Activated CD8-positive, alpha-beta T cell treated with anti-CD3 and anti-CD28 coated beads for 36 hours (primary cell): ENCODE measurements around the gene RASL10B. TPM values are rescaled to one million over a fixed set of nuclear protein-coding genes. Genes with fewer than 3 reads are reported as not detected.

Experiments used
- ATAC-seq: fragments of 200-7000 bp; cut with Tn5 transposase; one replicate; pipeline ENCODE4 v1.10.0; 2021; ENCODE audit warnings: mild to moderate bottlenecking, moderate library complexity
- CTCF ChIA-PET: fragments of 350-600 bp; sonication (Branson Sonifier 250); formaldehyde crosslinking; loops from one replicate; lab custom pipeline; 2021; ENCODE audit warnings: antibody characterized with exemption; lab: Charles Lee
- POLR2A ChIA-PET: fragments of 350-600 bp; sonication (Branson Sonifier 250); formaldehyde crosslinking; loops from one replicate; lab custom pipeline; 2021; ENCODE audit warnings: antibody characterized with exemption; lab: Charles Lee
- DNase-seq: peaks from one replicate; pipeline ENCODE4 v3.0.0-alpha.2; 2020
- H3K27ac Mint-ChIP-seq: one replicate; pipeline ENCODE4 v1.8.0; 2021; ENCODE audit warnings: mild to moderate bottlenecking, mixed read lengths
- H3K27me3 Mint-ChIP-seq: one replicate; pipeline ENCODE4 v1.8.0; 2021; ENCODE audit warnings: mixed read lengths
- H3K36me3 Mint-ChIP-seq: one replicate; pipeline ENCODE4 v1.8.0; 2021; ENCODE audit warnings: low read depth, mixed read lengths
- H3K4me1 Mint-ChIP-seq: one replicate; pipeline ENCODE4 v1.8.0; 2021; ENCODE audit warnings: low read depth, mixed read lengths
- H3K4me3 Mint-ChIP-seq: one replicate; pipeline ENCODE4 v1.8.0; 2021; ENCODE audit warnings: mild to moderate bottlenecking, moderate library complexity, mixed read lengths
- H3K9me3 Mint-ChIP-seq: one replicate; pipeline ENCODE4 v1.8.0; 2021; ENCODE audit warnings: mixed read lengths
- CTCF ChIP-seq: fragments of 200-600 bp; IDR thresholded peaks from one replicate; pipeline ENCODE4 v1.8.0; 2022; ENCODE audit warnings: antibody characterized with exemption, mild to moderate bottlenecking
- intact Hi-C: fragments of 100-400 bp; cut with micrococcal nuclease; formaldehyde crosslinking; loops from one replicate; pipeline ENCODE4 v1.10.0; 2022
- total RNA-seq, 2 experiments: library from RNA; stranded (reverse); gene quantifications; one replicate each; pipeline ENCODE4 v1.2.3, GENCODE V29; 2021

RASL10B gene
- total RNA-seq, 2 experiments from 2014 or later, result 1.9 to 2.3 TPM

DNA sequence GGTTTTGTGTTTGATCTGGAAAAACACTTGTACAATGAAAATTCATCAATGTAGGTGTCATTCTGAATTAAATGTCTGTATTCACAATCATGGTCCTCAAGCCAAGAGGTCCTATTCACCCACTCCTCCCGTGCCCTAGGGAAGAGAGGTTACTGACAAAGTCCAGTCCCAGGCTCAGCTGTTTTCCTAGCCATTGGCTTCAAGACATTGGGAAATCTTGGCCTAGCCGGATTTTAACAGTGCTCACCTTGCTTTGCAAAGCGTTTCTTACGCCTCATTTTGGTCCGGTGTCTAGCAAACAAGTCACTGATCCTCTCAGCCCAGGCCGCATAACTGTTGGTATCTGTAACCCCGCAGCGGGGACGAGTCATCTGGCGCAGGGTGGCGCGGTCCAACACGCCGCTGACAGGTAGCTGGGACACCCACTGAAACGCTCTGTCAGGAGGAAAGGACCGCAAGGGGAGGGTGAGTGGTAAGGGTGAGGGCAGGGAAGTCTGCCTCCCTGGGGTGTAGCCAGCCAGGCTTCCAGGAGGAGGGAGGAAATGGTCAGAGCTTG, 47.3 kb downstream of the RASL10B start:
- ChIA-PET CTCF (interaction anchor here (1.0 to 2.9 kb wide), 4 partner anchors 11 to 25 kb away, joined by 3 to 16 read pairs (median 8); no protein-coding TSS in a partner anchor), POLR2A (interaction anchor here (1.8 kb wide), 1 partner anchor 15 kb away, joined by 5 read pairs; no protein-coding TSS in a partner anchor)
- H3K36me3 Mint-ChIP-seq, result no peaks in the 10 kb centered on the region
- no peak for DNase-seq
- H3K4me1 Mint-ChIP-seq, result no peaks in the 10 kb centered on the region
- H3K4me3 Mint-ChIP-seq, result no peak overlapping the region
- H3K27me3 Mint-ChIP-seq, result peaks cover 6% of the 10 kb centered on the region
- intact Hi-C loops, result no loop called here
- TF ChIP-seq CTCF, result no peak
- no peaks in the 10 kb centered on the region for H3K9me3 Mint-ChIP-seq
- no peak for ATAC-seq
- no peak overlapping the region for H3K27ac Mint-ChIP-seq

DNA sequence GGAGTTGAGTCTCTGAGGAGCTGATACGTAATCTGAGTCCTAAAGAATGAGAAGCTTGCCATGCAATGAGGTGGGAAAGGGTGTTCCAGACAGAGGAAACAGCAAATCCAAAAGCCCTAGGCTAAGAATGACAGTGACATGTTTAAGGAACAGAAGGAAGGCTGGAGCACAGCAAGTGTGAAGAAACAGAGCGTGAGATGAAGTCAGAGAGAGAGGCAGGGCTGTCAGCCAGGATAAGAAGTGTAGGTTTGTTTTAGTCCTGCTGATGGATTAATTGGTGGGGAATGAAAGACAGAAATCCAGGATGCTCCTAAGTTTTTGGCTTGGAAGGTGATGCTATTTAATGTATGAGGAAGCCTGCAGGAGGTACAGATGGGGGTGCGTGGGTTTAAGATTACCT, 49.5 kb downstream of the RASL10B start:
- no peak for DNase-seq
- H3K4me3 Mint-ChIP-seq, result no peak overlapping the region
- H3K27me3 Mint-ChIP-seq, result peaks cover 3% of the 10 kb centered on the region
- no peaks in the 10 kb centered on the region for H3K9me3 Mint-ChIP-seq
- intact Hi-C loops, result no loop called here
- no peak for TF ChIP-seq CTCF
- ATAC-seq, result no peak
- no peak overlapping the region for H3K27ac Mint-ChIP-seq
- CTCF ChIA-PET, result interaction anchor here (1.0 to 4.1 kb wide), 4 partner anchors 11 to 33 kb away, joined by 3 to 24 read pairs (median 10); no protein-coding TSS in a partner anchor
- no peaks in the 10 kb centered on the region for H3K4me1 Mint-ChIP-seq
- H3K36me3 Mint-ChIP-seq, result no peaks in the 10 kb centered on the region
- POLR2A ChIA-PET, result interaction anchor here (1.2 to 1.4 kb wide), 2 partner anchors 8 to 28 kb away, joined by 4 to 5 read pairs; partner anchors contain the start of gene TAF15

DNA sequence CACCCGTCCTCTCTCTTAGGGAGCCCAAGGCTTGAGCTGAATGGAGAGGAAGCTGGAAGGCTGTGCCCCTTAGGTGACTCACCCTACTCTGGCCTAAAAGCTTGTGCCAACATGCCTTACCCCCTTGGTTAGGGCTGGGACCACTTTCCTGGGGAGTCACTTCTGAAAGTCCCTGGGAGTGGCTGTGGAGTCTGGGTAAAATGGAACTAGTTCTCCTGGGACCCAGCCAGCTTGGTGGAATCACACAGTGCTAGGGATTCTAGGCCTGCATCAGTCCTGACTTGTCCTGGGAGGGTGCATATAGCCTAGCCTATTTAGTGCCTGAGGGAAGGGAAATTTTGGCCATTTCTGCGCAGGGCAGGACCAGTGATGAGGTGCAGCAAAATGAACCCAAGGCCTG, 53.5 kb downstream of the RASL10B start:
- no peak overlapping the region for H3K4me3 Mint-ChIP-seq
- no peak overlapping the region for H3K27ac Mint-ChIP-seq
- peaks cover 1% of the 10 kb centered on the region for H3K27me3 Mint-ChIP-seq
- ChIA-PET POLR2A (interaction anchor here (0.6 to 1.3 kb wide), 3 partner anchors 23 to 32 kb away, joined by 3 to 4 read pairs (median 3); no protein-coding TSS in a partner anchor), CTCF (interaction anchor here (1.8 to 3.0 kb wide), 5 partner anchors 11 to 65 kb away, joined by 4 to 34 read pairs (median 6); partner anchors contain the start of genes MMP28 and TAF15)
- peaks cover 9% of the 10 kb centered on the region for H3K4me1 Mint-ChIP-seq
- TF ChIP-seq CTCF, result no peak
- H3K36me3 Mint-ChIP-seq, result no peaks in the 10 kb centered on the region
- no peaks in the 10 kb centered on the region for H3K9me3 Mint-ChIP-seq
- intact Hi-C loops, result no loop called here
- no peak for ATAC-seq
- no peak for DNase-seq

GRCh38 chr17:35786941-35787432, 55.5 kb downstream of the RASL10B start:
- no peak overlapping the region for H3K27ac Mint-ChIP-seq
- ChIA-PET POLR2A (interaction anchor here (1.5 kb wide), 1 partner anchor 10 kb away, joined by 4 read pairs; no protein-coding TSS in a partner anchor), CTCF (interaction anchor here (2.3 to 3.1 kb wide), 3 partner anchors 18 to 23 kb away, joined by 7 to 34 read pairs (median 11); partner anchors contain the start of gene TAF15)
- no peak for ATAC-seq
- no peak for DNase-seq
- H3K36me3 Mint-ChIP-seq, result no peaks in the 10 kb centered on the region
- TF ChIP-seq CTCF, result no peak
- no peaks in the 10 kb centered on the region for H3K9me3 Mint-ChIP-seq
- intact Hi-C loops, result no loop called here
- no peaks in the 10 kb centered on the region for H3K27me3 Mint-ChIP-seq
- H3K4me3 Mint-ChIP-seq, result no peak overlapping the region
- H3K4me1 Mint-ChIP-seq, result peaks cover 12% of the 10 kb centered on the region
